Neural crest cell (in vitro differentiated cells): ENCODE results near the gene RBSN. TPM values are rescaled to one million over a fixed set of nuclear protein-coding genes. Genes with fewer than 3 reads are reported as not detected.

Experiments
- DNase-seq: peaks from one replicate; pipeline ENCODE4 v3.0.0; 2021; ENCODE audit warnings: low read depth, mixed read lengths, low spot score
- H3K27ac Mint-ChIP-seq: one replicate; pipeline ENCODE4 v1.8.0; 2021; ENCODE audit warnings: mild to moderate bottlenecking, mixed read lengths; ENCODE audit not compliant: unreplicated experiment
- H3K27me3 Mint-ChIP-seq: 2 replicates; pipeline ENCODE4 v1.8.0; 2021; ENCODE audit warnings: low read depth, mild to moderate bottlenecking, mixed read lengths
- H3K36me3 Mint-ChIP-seq: 2 replicates; pipeline ENCODE4 v1.8.0; 2021; ENCODE audit warnings: low read depth, mild to moderate bottlenecking, mixed read lengths
- H3K4me1 Mint-ChIP-seq: 2 replicates; pipeline ENCODE4 v1.8.0; 2021; ENCODE audit warnings: mixed read lengths
- H3K4me3 Mint-ChIP-seq: one replicate; pipeline ENCODE4 v1.8.0; 2021; ENCODE audit warnings: mild to moderate bottlenecking, mixed read lengths
- H3K9me3 Mint-ChIP-seq: 2 replicates; pipeline ENCODE4 v1.8.0; 2021; ENCODE audit warnings: mixed read lengths
- CTCF ChIP-seq: fragments of 200-600 bp; sonication (generic); conservative IDR thresholded peaks from 2 replicates; pipeline ENCODE4 v1.5.0; 2021; ENCODE audit warnings: antibody characterized with exemption, mild to moderate bottlenecking
- total RNA-seq: library from RNA; stranded (reverse); gene quantifications from 2 replicates; pipeline ENCODE4 v1.2.1, GENCODE V29; 2021

Gene RBSN
- total RNA-seq, 1 donor from 2014 or later: 29.7 TPM

GRCh38 chr3:15113884-15114283, 14.9 kb upstream of the RBSN start:
- DNase-seq: no peak
- no peak for TF ChIP-seq CTCF
- Mint-ChIP-seq H3K9me3 (no peaks in the 10 kb centered on the region), H3K4me1 (no peaks in the 10 kb centered on the region), H3K27me3 (peaks cover 18% of the 10 kb centered on the region), H3K4me3 (no peak overlapping the region), H3K27ac (no peak overlapping the region), H3K36me3 (no peaks in the 10 kb centered on the region)

- peak overlapping the region; percentile 15 for H3K27ac Mint-ChIP-seq
- no peak for DNase-seq
- no peak overlapping the region for H3K4me3 Mint-ChIP-seq
- H3K4me1 Mint-ChIP-seq: no peaks in the 10 kb centered on the region
- no peak for TF ChIP-seq CTCF
- H3K9me3 Mint-ChIP-seq: no peaks in the 10 kb centered on the region
- no peaks in the 10 kb centered on the region for H3K36me3 Mint-ChIP-seq
- peaks cover 18% of the 10 kb centered on the region for H3K27me3 Mint-ChIP-seq
Observed at GRCh38 chr3:15113471-15113870, 14.5 kb upstream of the RBSN start.

GRCh38 chr3:15112011-15112410, 13.1 kb upstream of the RBSN start:
- H3K4me3 Mint-ChIP-seq: no peak overlapping the region
- DNase-seq: no peak
- TF ChIP-seq CTCF: no peak
- H3K4me1 Mint-ChIP-seq: peaks cover 9% of the 10 kb centered on the region
- H3K27ac Mint-ChIP-seq: no peak overlapping the region
- H3K36me3 Mint-ChIP-seq: no peaks in the 10 kb centered on the region
- H3K9me3 Mint-ChIP-seq: no peaks in the 10 kb centered on the region
- H3K27me3 Mint-ChIP-seq: peaks cover 23% of the 10 kb centered on the region

GRCh38 chr3:15110206-15110605, 11.3 kb upstream of the RBSN start:
- Mint-ChIP-seq H3K36me3 (no peaks in the 10 kb centered on the region), H3K9me3 (no peaks in the 10 kb centered on the region), H3K4me1 (peaks cover 9% of the 10 kb centered on the region), H3K27ac (no peak overlapping the region), H3K4me3 (no peak overlapping the region), H3K27me3 (peaks cover 23% of the 10 kb centered on the region)
- TF ChIP-seq CTCF: no peak
- no peak for DNase-seq

- TF ChIP-seq CTCF: no peak
- Mint-ChIP-seq H3K27ac (peak overlapping the region; percentile 27), H3K9me3 (no peaks in the 10 kb centered on the region), H3K4me1 (peaks cover 9% of the 10 kb centered on the region), H3K36me3 (no peaks in the 10 kb centered on the region), H3K4me3 (no peak overlapping the region), H3K27me3 (peaks cover 18% of the 10 kb centered on the region)
- DNase-seq: no peak
Observed at GRCh38 chr3:15108869-15109268, 9.9 kb upstream of the RBSN start.

- H3K4me1 Mint-ChIP-seq: peaks cover 9% of the 10 kb centered on the region
- no peaks in the 10 kb centered on the region for H3K36me3 Mint-ChIP-seq
- no peak overlapping the region for H3K4me3 Mint-ChIP-seq
- no peak overlapping the region for H3K27ac Mint-ChIP-seq
- TF ChIP-seq CTCF: peak; percentile 93
- peaks cover 15% of the 10 kb centered on the region for H3K27me3 Mint-ChIP-seq
- DNase-seq: peak; percentile 69
- no peaks in the 10 kb centered on the region for H3K9me3 Mint-ChIP-seq
Observed at GRCh38 chr3:15108082-15108545, 9.2 kb upstream of the RBSN start.
